CMK (cell line): ENCODE data around the gene MGP.
A peak's percentile ranks its signal among the peaks of the same experiment; 100 is the strongest.

Experiments used
- DNase-seq: peaks from one replicate; pipeline ENCODE4 v3.0.0-alpha.2; 2010; ENCODE audit warnings: low read depth

MGP gene

GRCh38 chr12:14854586-14855183, 31.0 kb downstream of the MGP start:
- DNase-seq, result no peak

DNA sequence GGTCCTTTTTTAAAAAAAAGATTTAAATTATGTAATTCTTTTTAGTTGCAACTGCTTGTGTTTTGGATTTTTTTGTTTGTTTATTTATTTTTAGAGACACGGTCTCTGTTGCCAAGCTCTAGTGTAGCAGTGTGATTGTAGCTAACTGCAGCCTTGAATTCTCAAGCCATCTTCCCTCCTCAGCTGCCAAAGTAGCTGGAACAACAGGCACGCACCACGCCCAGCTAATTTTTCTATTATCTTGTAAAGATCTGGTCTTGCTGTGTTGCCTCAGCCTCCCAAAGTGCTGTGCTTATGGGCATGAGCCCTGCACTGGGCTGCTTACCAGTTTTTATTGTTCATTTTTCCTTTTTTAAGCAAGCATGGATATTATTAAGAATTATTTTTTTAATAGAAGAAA, 31.7 kb downstream of the MGP start:
- no peak for DNase-seq

DNA sequence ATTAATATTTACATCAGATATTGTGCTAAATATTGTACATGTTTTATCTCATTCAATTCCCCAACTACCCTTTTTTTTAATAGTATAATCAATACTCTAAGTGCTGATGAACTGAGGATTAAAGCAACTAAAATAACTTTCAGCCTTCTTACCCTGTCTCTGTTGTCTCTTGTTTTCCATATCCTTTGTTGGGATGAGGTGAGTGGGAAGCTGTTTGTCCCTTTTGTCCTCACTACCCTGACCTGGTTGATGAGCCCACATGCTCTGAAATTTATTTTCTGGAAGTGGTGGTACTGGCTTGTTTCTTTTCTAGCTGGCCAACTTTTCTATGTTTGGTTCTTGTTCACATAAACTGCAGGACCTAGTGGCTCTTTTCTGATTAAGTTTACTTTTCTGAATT, 32.8 kb downstream of the MGP start:
- no peak for DNase-seq

DNA sequence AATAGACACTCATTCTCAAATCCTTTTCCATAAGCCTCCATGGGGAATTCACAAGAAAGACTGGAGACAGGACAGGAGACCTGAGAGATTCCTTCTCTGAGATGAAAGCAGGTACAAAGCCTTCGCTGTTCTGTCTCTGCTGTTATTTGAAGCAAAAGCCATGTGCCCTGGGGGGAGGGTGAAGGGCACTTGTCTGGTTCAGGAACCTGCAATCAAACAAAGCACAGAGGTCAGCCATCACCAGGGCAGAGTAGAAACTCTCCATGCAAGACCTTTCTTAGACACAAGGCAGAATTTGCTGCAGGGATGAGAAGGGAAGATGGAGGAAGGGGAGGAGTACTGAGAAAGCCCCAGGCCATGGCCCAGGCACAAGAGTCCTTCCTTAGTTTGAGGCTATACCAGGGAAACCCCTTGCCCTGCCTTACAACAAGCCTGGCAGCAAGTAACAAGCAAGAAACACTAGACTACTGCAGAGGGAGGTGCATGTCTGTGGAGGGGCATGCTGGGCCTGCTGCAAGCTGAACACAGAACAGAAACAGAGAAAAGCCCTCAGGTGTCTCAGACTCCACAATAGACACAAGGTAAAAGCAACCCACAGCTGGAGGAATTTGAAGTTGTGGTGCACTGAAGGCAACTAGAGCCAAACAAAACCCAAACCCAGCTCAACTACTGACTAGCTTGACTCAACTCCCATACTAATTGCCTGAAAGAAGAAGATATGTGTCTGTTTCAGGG, 34.6 kb downstream of the MGP start:
- no peak for DNase-seq

DNA sequence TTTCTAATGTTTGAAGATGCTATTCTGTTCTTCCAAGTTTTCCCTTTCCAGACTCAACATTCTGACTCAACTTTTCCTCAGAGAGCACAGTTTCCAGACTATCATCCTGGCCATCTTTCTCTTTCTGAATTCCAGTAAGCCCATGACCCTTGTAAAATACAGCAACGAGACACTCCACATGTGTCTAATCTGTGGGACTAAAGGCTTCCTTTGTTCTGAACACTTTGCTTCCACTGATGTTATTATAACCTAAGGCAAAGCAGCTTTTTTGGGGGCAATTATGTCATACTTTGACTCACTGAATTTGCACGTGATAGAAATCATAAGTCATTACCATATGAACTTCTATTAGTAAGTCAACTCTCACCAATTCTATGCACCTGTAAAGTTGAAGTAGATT, 36.0 kb downstream of the MGP start:
- DNase-seq, result no peak

DNA sequence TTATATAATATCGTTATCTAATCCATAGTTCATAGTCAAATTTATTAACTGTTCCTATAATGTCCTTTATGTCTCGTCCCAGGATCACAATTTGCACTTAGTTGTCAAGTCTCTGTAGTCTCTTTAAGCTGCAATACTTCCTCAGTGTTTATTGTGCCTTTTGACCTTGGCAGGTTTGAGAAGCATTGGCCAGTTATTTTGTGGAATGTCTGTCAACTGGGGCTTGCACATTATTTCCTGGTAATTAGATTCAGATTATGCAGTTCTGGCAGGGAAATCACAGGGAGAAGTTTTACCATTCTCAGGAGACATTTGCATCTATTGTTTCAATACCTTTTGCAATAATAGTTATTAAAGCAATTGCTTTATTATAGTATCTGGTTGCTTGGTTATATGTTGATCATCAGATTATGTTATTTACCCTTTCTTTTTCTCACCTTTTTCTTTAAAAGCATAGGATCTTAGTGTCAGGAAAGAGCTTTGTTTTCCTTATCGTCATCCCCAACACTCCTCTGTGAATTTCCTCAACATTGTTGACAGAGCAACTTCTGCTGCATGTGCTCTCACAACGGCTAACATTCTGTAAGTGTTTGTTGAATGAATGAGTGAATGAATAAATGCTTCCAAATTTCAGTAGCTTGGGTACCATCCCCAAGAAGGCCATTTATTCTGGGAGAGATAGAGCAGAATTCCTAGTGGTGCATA, 38.6 kb downstream of the MGP start:
- no peak for DNase-seq

DNA sequence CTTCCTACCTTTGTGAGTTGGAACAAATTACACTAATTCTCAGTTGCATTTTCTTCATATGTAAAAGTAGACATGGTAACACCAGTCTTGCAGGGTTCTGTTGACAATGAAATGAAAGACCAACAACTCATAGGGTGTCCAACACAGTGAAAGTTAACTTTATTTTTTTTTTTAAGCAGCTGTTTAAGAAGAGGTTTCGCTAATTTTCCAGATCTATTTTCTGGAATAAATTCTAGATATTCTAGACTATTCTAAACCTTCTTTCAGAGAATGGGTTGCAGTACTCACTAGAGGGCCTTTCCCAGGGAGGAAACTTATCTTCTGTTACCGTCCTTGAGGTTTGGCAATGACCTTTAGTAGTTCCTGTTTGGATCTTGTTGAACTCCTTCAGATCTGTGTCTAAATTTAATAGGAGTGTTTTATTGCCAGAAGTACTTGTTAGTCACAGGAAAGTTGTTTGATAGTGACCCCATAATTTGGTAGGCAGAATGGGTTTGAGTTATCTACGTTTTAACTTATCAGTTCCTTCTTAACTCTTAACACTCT, 39.5 kb downstream of the MGP start:
- no peak for DNase-seq

- no peak for DNase-seq
Measured at GRCh38 chr12:14845350-14845750, 40.3 kb downstream of the MGP start.

- DNase-seq, result no peak
Measured at GRCh38 chr12:14844401-14844800, 41.3 kb downstream of the MGP start.

DNA sequence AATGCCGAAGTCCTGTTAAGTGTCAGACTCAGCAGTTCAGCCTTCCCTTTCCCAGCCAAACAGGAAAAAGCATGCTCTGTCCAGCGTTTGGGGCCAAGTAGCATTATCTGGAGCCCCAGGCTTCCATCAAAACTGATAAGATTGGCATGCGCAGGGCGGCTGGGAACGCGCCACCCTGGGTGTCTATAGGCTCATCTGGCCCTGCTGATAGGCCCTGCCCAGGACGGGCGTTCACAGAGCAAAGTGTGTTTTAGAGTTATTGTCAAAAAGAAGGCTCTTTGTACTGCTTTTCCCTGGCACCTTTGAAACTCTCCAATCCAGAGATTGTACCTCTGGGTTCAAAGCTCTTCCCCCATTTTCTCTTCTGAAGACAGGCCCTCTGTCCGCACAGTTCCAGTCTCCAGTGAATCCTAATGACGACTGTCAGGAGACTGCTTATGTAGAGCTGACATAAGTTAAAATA, 42.2 kb downstream of the MGP start, which contains the start of gene ART4:
TSS of gene ART4 (minus strand) at position 102 of the 463 bp plus-strand sequence. CDS start 413 bp downstream, outside the sequence.
- peak; percentile 26 for DNase-seq

DNA sequence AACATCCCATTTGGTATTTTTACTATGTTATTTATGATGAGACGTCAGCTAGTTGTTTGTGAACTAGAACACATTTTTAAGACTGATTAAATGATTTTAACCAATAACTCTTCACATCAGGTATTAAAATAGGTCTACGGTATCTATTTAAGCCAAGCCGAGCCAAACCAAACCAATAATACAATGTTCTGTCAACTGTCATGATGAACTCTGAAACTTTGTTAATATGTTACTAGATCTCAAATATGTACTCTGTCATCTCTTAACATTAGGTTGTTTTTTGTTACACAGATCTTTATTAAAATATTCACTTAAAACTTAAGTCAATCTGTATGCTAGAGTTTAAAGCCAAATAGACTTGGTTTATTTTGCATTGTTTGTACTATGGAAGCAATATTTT, 43.3 kb downstream of the MGP start:
- DNase-seq, result no peak

- no peak for DNase-seq
Measured at GRCh38 chr12:14841761-14842160, 43.9 kb downstream of the MGP start.

DNA sequence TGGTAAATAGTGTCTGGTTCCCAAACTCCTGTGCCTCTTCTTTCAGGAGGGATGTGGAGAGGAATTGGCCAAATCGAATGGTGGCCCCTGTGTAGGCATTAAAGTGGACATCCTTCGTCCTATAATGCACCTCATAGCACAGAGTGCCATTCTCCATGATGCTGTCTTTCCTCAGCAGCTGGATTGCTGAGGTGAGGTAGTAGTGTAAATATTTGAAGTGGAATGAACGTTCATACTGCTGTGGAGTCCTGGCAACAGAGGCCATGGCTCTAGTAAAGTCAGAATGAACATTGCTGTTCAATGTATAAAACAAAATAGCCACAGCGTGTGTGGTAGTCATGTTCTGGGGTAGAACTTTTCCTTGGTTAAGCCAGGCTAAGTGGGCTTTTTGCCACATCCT, 45.0 kb downstream of the MGP start:
- no peak for DNase-seq

DNA sequence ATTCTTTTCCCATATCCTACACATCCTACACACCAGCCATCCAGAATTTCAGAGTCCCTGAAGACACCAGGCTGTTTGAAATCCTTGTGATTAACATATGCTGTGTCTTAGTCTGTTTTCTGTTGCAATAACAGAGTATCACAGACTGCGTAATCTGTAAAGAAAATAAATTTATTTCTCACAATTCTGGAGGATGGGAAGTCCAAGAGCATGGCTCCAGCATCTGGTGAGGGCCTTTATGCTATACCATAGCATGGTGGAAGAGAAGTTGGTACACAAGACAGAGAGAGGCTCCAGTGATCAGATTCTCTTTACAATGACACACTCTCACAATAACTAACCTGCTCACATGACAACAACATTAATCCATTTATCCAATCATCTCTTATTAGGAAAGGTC, 46.4 kb downstream of the MGP start:
- no peak for DNase-seq

DNA sequence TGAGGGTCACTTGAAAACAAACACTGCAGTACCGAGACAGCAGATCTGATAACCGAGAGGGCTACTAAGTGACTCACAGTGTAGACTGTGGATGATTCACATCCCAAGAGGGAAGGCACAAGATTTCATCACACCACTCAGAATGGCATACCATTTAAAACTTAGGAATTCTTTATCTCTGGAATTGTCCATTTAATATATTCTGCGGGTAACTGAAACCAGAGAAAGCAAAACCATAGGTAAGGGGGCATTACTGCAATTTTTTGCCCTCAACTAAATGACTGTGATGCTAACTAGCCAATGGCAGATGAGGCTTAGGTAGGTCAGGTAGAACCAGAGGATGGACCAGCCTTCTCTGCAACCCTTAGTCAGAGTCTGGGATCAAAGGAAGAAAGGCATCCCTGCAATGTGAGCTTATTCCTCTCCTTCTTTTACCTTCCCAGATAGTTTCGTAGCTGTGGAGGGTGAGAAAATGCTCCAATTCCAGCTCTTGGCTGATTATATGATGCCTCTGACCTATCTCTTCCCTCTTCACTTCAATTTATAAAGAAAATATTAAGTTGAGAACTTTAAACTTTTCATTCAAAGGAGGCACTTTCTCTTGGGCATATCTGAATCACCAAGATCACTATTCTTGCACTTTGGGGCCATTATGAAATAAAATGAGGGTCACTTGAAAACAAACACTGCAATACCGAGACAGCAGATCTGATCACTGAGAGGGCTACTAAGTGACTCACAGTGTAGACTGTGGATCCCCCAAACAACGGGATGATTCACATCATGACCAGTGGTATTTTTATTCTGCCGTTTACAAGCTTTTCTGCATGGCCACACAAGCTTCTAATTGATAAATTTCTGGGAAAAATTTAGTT, 49.1 kb downstream of the MGP start:
- DNase-seq, result no peak

DNA sequence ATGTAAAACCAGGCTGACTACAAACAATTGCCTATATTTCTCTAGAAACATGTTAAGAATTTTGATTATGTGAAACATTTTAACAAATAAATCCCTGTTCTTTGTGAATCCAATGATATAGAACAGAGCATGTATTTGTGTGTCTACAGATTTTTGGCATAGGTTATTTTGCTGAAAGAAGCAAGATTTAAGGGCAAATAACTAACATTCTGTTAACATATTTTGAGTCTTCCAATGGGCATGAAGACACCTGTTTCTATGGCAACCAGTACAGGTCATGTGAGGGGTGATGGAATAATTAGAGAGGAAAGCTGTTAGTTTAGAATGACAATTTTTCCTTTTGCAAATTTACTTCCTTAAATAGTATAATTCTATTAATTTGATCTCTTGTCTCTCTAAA, 51.1 kb downstream of the MGP start:
- DNase-seq, result no peak

- no peak for DNase-seq
Measured at GRCh38 chr12:14833952-14834351, 51.7 kb downstream of the MGP start.

- DNase-seq, result no peak
Measured at GRCh38 chr12:14833336-14833735, 52.3 kb downstream of the MGP start.
